Upper lobe of right lung (tissue), 1 donor: ENCODE data around the gene MCTP1. TPM values are rescaled to one million over a fixed set of nuclear protein-coding genes. Genes with fewer than 3 reads are reported as not detected.
A peak's percentile ranks its signal among the peaks of the same experiment; 100 is the strongest.

Experiments
- ATAC-seq: fragments of 200-7000 bp; cut with Tn5 transposase; one replicate; pipeline ENCODE4 v1.9.1; 2020; ENCODE audit warnings: mild to moderate bottlenecking, moderate library complexity
- DNase-seq: peaks from one replicate; pipeline ENCODE4 v3.0.0-alpha.2; 2020
- H3K27ac ChIP-seq: fragments of 200-600 bp; one replicate; pipeline ENCODE4 v1.8.0; 2022
- H3K27me3 ChIP-seq: fragments of 200-600 bp; one replicate; pipeline ENCODE4 v1.8.0; 2022; ENCODE audit warnings: mild to moderate bottlenecking
- H3K36me3 ChIP-seq: fragments of 200-600 bp; one replicate; pipeline ENCODE4 v1.8.0; 2022
- H3K4me1 ChIP-seq: fragments of 200-600 bp; one replicate; pipeline ENCODE4 v1.8.0; 2022
- H3K4me3 ChIP-seq: fragments of 200-600 bp; one replicate; pipeline ENCODE4 v1.8.0; 2022; ENCODE audit warnings: mild to moderate bottlenecking
- H3K9me3 ChIP-seq: fragments of 200-600 bp; one replicate; pipeline ENCODE4 v1.8.0; 2022
- intact Hi-C: fragments of 100-400 bp; cut with DNase I; formaldehyde crosslinking; loops from one replicate; pipeline ENCODE4 v1.11.0; 2022
- total RNA-seq: library from RNA; stranded (reverse); fragmentation: NEBNext Ultra II Directional; extraction: Animal tissue kit (Norgen Biotek cat#: 25700); gene quantifications from one replicate; pipeline ENCODE4 v1.2.1, GENCODE V29; 2021
- TF ChIP-seq, protein P1 (sequence below): fragments of 200-600 bp; IDR thresholded peaks from one replicate; pipeline ENCODE4 v1.8.0; 2022; ENCODE audit warnings: antibody characterized with exemption
- donor health status: DM: no; HTN: yes; CAD: no; lungs with severe emphysema.

MCTP1 gene
- total RNA-seq, 1 donor from 2014 or later: 40.7 TPM

DNA sequence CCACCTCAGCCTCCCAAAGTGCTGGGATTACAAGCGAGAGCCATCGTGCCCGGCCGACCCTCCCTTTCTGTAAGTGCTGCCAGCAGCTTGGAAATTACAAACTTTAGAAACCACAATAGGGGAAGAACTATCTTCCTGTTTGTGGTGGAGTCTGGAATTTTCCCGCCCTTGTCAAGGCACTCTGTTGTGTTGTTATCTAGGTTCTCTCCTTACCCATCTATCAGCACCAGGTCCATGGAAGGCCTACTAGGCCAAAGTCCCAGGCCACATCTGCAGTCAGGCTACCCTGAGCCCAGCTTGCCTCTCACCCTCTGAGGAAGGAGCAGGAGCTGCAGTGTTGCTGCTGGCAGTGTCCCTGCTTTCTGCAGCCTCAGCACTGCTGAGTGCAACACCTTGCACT is 214.9 kb downstream of the MCTP1 start:
- intact Hi-C loops: no loop called here
- H3K36me3 ChIP-seq: no peaks in the 10 kb centered on the region
- no peaks in the 10 kb centered on the region for H3K9me3 ChIP-seq
- no peaks in the 10 kb centered on the region for H3K4me1 ChIP-seq
- H3K27ac ChIP-seq: no peak overlapping the region
- DNase-seq: no peak
- ATAC-seq: peak; percentile 80
- no peaks in the 10 kb centered on the region for H3K27me3 ChIP-seq
- TF ChIP-seq, protein P1, sequence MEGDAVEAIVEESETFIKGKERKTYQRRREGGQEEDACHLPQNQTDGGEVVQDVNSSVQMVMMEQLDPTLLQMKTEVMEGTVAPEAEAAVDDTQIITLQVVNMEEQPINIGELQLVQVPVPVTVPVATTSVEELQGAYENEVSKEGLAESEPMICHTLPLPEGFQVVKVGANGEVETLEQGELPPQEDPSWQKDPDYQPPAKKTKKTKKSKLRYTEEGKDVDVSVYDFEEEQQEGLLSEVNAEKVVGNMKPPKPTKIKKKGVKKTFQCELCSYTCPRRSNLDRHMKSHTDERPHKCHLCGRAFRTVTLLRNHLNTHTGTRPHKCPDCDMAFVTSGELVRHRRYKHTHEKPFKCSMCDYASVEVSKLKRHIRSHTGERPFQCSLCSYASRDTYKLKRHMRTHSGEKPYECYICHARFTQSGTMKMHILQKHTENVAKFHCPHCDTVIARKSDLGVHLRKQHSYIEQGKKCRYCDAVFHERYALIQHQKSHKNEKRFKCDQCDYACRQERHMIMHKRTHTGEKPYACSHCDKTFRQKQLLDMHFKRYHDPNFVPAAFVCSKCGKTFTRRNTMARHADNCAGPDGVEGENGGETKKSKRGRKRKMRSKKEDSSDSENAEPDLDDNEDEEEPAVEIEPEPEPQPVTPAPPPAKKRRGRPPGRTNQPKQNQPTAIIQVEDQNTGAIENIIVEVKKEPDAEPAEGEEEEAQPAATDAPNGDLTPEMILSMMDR: no peak
- H3K4me3 ChIP-seq: no peak overlapping the region

DNA sequence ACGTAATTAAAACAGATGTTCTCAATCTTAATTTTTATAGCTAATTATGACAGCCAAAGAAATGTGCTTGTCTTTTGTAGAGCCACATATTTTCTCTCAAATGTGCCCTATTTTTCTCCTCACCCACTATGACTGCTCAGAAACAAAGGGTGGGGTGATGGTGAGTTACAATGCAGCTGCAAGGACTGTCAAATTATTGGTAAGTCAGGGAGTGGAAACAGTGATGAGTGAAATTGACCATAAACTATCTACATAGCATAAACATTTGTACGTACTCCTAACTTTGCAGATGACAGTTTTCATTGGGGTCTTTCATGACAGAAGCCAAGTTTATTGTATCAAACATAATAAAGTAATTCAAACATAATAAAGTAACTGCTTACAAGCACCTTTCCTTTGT is 215.9 kb downstream of the MCTP1 start:
- intact Hi-C loops: no loop called here
- ATAC-seq (no peak), DNase-seq (no peak)
- H3K36me3 ChIP-seq: no peaks in the 10 kb centered on the region
- no peaks in the 10 kb centered on the region for H3K4me1 ChIP-seq
- H3K27me3 ChIP-seq: no peaks in the 10 kb centered on the region
- H3K27ac ChIP-seq: no peak overlapping the region
- no peak overlapping the region for H3K4me3 ChIP-seq
- TF ChIP-seq, protein P1: no peak
- H3K9me3 ChIP-seq: no peaks in the 10 kb centered on the region

DNA sequence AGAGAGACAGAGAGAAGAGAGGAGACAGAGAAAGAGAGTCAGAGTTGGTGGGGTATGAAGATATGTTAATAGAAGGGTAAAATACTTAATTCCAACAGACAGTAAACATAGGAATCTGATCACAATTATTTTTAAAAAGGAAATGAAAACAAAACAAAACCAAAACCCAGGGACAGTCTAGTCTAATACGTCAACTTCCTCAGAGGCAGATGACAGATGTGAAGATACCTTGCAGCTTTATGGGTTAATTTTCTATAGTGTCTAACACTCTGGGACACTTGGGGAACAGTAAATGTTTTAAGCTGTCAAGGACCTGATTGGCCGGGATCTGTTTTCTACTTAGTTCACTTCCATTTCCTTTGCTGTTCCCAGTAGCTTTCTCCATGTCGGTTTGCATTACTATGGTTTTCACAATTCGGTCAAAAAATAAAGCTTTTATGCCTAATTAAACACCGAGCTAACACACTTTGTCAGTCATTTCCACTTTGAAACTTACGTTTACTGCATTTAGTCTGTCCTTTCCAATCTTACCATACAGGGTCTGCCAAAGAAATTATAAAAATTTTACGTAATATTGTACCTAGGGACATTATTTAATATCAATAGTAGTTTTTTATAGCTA is 216.5 kb downstream of the MCTP1 start:
- Histone ChIP-seq H3K27ac (no peak overlapping the region), H3K4me1 (no peaks in the 10 kb centered on the region), H3K9me3 (no peaks in the 10 kb centered on the region), H3K36me3 (no peaks in the 10 kb centered on the region), H3K4me3 (no peak overlapping the region), H3K27me3 (no peaks in the 10 kb centered on the region)
- ATAC-seq (no peak), DNase-seq (no peak)
- TF ChIP-seq, protein P1: no peak
- intact Hi-C loops: no loop called here

DNA sequence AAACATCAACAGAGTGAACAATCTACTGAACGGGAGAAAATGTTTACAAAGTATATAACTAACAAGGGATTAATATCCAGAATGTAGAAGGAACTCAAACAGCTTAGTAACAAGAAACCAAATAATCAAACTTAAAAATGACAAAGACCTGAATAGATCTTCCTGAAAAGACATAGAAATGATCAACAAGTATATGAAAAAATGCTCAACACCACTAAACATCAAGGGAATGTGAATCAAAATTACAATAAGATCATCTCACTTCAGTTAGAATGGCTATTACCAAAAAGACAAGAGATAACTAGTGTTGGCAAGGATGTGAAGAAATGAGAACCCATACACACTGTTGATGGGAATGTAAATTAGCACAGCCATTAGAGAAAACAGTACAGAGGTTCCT is 218.8 kb downstream of the MCTP1 start:
- Histone ChIP-seq H3K27ac (no peak overlapping the region), H3K27me3 (no peaks in the 10 kb centered on the region), H3K9me3 (no peaks in the 10 kb centered on the region), H3K36me3 (no peaks in the 10 kb centered on the region), H3K4me1 (no peaks in the 10 kb centered on the region), H3K4me3 (no peak overlapping the region)
- DNase-seq (no peak), ATAC-seq (no peak)
- TF ChIP-seq, protein P1: no peak
- intact Hi-C loops: no loop called here

DNA sequence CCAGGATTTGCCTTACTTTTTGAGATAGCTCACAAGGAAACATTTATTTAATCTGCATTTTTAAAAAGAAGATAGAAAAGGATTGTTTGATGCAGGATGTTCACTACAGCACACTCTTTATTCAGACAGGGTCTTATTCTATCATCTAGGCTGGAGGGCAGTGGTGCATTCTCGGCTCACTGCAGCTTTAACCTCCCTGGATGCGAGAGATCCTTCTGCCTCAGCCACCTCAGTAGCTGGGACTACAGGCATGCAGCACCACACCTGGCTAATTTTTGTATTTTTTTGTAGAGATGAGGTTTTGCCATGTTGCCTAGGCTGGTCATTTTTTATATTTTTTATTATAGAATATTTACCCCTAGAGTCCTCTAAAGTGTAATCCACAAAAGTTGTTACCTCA is 221.4 kb downstream of the MCTP1 start:
- H3K27me3 ChIP-seq: no peaks in the 10 kb centered on the region
- TF ChIP-seq, protein P1: no peak
- H3K4me3 ChIP-seq: no peak overlapping the region
- DNase-seq (no peak), ATAC-seq (no peak)
- intact Hi-C loops: no loop called here
- H3K27ac ChIP-seq: no peak overlapping the region
- no peaks in the 10 kb centered on the region for H3K9me3 ChIP-seq
- no peaks in the 10 kb centered on the region for H3K36me3 ChIP-seq
- H3K4me1 ChIP-seq: no peaks in the 10 kb centered on the region

DNA sequence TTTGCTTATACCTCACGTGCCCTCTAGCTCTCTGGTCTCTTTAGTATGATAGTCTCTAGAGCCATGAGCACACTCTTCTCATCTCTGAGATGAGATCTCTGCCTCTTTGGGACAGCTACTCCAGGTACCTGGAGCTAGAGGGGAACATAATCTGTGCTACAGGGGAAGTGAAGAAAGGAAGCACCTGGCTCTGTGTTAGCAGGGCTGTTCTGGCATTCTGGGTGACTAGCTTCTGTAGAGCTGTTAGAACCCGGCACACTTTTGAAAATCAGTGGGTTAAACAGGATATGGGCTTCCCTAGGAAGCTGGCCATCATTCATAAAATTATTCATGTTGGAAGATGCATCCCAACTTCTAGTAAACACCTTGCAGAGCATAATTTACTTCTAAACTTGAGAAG is 224.8 kb downstream of the MCTP1 start:
- TF ChIP-seq, protein P1: no peak
- DNase-seq: no peak
- no peaks in the 10 kb centered on the region for H3K36me3 ChIP-seq
- ATAC-seq: no peak
- H3K27me3 ChIP-seq: no peaks in the 10 kb centered on the region
- H3K4me3 ChIP-seq: no peak overlapping the region
- H3K9me3 ChIP-seq: no peaks in the 10 kb centered on the region
- no peak overlapping the region for H3K27ac ChIP-seq
- no peaks in the 10 kb centered on the region for H3K4me1 ChIP-seq
- intact Hi-C loops: no loop called here
